ENCODE results near the gene ROBO4. TPM values are rescaled to one million over a fixed set of nuclear protein-coding genes. Genes with fewer than 3 reads are reported as not detected.
A peak's percentile ranks its signal among the peaks of the same experiment; 100 is the strongest.

The ROBO4 gene
- total RNA-seq, 1 donor from 2014 or later: 6.3 TPM

DNA sequence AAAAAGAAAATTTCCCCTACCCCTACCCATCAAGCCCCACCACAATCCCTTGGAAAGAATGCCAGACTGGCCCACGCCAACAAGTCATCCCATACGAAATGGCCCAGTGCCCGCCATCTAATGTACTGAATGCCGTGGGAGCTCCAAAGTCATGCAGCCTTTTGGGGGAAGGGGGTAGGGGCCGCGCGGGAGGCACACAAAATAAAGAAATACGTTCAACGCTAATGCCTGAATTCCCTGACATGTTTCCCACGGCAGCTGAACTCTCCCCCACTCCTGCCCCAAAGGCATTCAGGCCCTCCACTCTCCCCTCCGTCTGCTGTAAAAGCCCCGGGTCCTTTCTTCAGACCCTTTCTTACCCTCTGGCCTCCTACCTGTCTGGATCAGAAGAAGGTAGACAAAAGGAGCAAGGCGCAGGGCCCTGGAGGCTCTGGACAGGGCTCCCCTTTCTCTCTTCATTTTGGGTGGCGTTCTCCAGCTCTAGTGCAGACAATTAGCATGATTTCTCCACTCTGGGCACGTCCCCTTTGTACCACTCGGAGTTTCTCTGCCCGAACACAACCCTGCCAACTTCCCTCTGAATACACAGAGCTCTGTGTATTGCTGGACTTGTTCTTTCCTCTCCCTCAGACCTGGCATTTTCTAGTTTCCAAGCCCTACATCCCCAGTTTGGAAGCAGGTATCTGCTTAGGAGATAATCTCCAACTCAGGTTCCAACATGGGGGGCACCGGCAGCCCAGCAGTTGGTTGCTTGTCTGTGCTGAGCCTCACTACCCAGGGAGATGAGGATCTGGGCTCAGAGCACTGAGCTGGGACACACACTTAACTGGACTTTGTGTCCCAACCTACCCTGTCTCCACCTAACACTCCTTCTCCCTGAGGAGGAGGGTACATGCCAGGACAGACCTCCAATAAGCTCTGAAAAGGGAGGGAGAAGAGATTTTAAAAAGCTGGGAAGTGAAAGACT, 38.2 kb upstream of the ROBO4 start, which contains the start of gene HEPACAM:
HEPACAM (minus strand) TSS at position 500 of the 967 bp plus-strand sequence; CDS start at position 459, 41 bp downstream.
- Histone ChIP-seq H3K27me3 (ENCODE audit: control insufficient read depth, insufficient read depth, low read length) (no peaks in the 10 kb centered on the region), H3K36me3 (ENCODE audit: control insufficient read depth, insufficient read depth, low read length) (no peaks in the 10 kb centered on the region), H3K4me3 (ENCODE audit: low read depth, low read length) (no peak within 1 kb of the TSS)
- no peak for DNase-seq (ENCODE audit: low read depth)
- TF ChIP-seq, protein P1, sequence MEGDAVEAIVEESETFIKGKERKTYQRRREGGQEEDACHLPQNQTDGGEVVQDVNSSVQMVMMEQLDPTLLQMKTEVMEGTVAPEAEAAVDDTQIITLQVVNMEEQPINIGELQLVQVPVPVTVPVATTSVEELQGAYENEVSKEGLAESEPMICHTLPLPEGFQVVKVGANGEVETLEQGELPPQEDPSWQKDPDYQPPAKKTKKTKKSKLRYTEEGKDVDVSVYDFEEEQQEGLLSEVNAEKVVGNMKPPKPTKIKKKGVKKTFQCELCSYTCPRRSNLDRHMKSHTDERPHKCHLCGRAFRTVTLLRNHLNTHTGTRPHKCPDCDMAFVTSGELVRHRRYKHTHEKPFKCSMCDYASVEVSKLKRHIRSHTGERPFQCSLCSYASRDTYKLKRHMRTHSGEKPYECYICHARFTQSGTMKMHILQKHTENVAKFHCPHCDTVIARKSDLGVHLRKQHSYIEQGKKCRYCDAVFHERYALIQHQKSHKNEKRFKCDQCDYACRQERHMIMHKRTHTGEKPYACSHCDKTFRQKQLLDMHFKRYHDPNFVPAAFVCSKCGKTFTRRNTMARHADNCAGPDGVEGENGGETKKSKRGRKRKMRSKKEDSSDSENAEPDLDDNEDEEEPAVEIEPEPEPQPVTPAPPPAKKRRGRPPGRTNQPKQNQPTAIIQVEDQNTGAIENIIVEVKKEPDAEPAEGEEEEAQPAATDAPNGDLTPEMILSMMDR (IDR thresholded peaks at IDR 0.05; ENCODE audit: insufficient read depth, low read length, poor library complexity, severe bottlenecking): no peak

DNA sequence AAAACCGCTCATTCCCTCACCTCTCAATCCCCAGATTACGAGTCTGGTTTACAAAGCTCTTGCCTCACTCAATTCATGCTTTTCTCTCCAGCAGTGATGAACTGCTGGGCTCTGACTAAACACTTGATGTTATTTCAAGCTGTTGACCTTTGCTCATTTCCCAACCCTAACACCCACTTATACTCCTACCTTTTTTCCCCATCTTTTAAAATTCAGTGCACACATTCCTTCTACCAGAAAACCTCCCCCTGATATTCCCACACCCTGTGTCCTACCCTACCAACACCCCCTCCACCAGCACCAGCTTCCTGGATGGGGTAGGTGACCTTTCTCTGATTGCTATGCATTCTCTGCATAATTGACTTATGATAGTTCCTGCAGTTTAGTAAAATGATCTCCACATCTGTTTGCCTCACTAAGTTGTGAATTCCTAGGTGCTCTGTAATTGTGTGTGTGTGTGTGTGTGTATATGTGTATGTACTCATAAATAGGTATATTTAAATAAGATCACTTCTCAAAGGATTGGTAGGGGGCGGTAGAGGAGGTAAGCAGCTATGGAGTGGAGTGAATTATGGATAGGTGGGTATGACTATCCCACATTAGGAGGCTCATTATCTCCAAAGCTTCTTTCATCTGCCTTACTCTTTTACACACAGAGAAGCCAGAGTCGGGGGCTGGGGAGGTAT, 37.3 kb upstream of the ROBO4 start:
- no peaks in the 10 kb centered on the region for H3K36me3 ChIP-seq (ENCODE audit: control insufficient read depth, insufficient read depth, low read length)
- H3K4me3 ChIP-seq (ENCODE audit: low read depth, low read length): no peak overlapping the region
- no peaks in the 10 kb centered on the region for H3K27me3 ChIP-seq (ENCODE audit: control insufficient read depth, insufficient read depth, low read length)
- TF ChIP-seq, protein P1 (IDR thresholded peaks at IDR 0.05; ENCODE audit: insufficient read depth, low read length, poor library complexity, severe bottlenecking): peak; percentile 20
- peak; percentile 44 for DNase-seq (ENCODE audit: low read depth)

DNA sequence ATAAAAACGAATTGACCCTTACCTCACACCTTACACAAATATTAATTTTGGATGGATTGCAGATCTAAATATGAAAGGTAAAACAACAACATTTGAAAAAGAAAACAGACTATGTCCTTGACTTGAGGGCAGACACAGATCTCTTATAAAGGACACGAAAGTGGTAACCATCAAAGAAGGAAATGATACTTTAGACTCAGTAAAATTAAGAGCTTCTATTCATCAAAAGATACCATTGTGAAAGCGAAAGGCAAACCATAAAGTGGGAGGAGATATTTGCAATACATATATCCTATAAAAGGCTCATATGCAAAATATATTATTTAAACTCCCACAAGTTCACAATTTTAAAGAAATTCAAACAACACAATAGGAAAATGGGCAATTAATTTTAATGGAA, 33.1 kb upstream of the ROBO4 start:
- DNase-seq (ENCODE audit: low read depth): no peak
- H3K36me3 ChIP-seq (ENCODE audit: control insufficient read depth, insufficient read depth, low read length): no peaks in the 10 kb centered on the region
- H3K27me3 ChIP-seq (ENCODE audit: control insufficient read depth, insufficient read depth, low read length): no peaks in the 10 kb centered on the region
- TF ChIP-seq, protein P1 (IDR thresholded peaks at IDR 0.05; ENCODE audit: insufficient read depth, low read length, poor library complexity, severe bottlenecking): no peak
- H3K4me3 ChIP-seq (ENCODE audit: low read depth, low read length): no peak overlapping the region

DNA sequence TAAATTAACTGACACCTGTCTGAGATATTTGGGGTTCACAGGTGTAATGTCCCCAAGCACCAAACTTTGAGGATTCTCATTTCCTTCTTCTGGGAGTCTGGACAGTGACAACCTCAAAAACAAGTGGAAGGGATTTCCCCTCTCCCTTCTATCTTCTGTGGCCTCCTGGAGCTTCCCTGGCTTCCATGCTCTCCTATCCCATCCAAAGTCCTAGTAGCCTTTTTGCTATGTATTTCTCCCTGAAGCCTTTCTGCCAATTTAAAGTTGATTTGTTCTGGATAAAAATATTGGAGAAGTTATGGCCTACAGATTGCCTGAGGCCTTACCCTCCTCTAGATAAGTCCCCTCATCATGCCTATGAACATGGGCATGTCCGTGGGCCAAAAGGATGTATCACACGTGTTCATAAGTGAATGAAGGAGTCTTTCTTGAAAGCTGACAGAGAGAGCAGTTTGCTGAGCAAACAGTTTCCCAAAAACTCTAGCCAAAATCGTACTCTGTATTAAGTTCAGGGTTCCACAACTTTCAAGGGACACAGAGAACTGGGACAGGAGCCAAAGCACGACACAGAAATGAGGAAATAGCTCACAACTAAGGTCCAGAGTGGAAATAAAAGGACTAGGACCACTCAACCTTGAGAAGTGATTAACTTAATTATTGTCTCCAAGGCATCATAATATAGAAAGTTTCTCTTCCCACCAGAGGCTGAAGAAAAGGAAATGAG, 31.4 kb upstream of the ROBO4 start:
- DNase-seq (ENCODE audit: low read depth): no peak

DNA sequence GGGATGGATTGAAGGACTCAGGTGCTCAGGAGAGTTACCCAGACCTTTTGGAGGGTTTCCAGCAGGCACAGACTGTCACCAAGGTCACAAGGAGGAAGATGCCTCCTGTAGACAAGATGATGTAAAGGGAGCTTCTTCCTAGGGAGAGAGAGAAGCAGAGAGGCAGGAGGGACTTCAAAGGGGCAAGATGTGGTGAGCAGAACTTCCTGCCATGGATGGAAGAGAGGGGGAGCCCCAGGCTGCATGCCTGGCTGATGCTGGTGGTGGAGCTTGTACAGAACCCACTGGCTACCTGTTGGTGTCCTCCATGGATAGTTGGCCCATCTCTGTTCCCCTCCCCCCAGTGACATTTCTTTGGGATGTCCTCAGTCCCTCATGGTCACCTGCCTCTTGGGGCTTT, 25.6 kb upstream of the ROBO4 start:
- TF ChIP-seq, protein P1 (IDR thresholded peaks at IDR 0.05; ENCODE audit: insufficient read depth, low read length, poor library complexity, severe bottlenecking): no peak
- Histone ChIP-seq H3K27me3 (ENCODE audit: control insufficient read depth, insufficient read depth, low read length) (no peaks in the 10 kb centered on the region), H3K4me3 (ENCODE audit: low read depth, low read length) (no peak overlapping the region), H3K36me3 (ENCODE audit: control insufficient read depth, insufficient read depth, low read length) (no peaks in the 10 kb centered on the region)
- no peak for DNase-seq (ENCODE audit: low read depth)

More for the DNA sequence above, 31.4 kb upstream of the ROBO4 start:
- Histone ChIP-seq H3K4me3 (ENCODE audit: low read depth, low read length) (no peak overlapping the region), H3K27me3 (ENCODE audit: control insufficient read depth, insufficient read depth, low read length) (no peaks in the 10 kb centered on the region), H3K36me3 (ENCODE audit: control insufficient read depth, insufficient read depth, low read length) (no peaks in the 10 kb centered on the region)
- TF ChIP-seq, protein P1 (IDR thresholded peaks at IDR 0.05; ENCODE audit: insufficient read depth, low read length, poor library complexity, severe bottlenecking): no peak
